Keratinocyte (primary cell): Measurements from ENCODE around the gene SPR.

ENCODE experiments used
- CTCF ChIP-seq, 3 experiments: IDR thresholded peaks in 1 of 3; conservative IDR thresholded peaks in 1 of 3; optimal IDR thresholded peaks in 1 of 3; 2 replicates in 2 of 3; 3 replicates in 1 of 3; pipeline versions ENCODE3 to v1.5.1; 2011; ENCODE audit warnings: low read length in 3 of 3, mild to moderate bottlenecking in 3 of 3, moderate library complexity in 2 of 3, control low read depth in 1 of 3, inconsistent platforms in 1 of 3; ENCODE audit not compliant: insufficient read depth in 2 of 3; ENCODE audit errors: extremely low read depth in 1 of 3
- EZH2 ChIP-seq: IDR thresholded peaks from one replicate; pipeline ENCODE4 v1.6.1; 2012; ENCODE audit warnings: inconsistent platforms, mild to moderate bottlenecking, low read length, moderate library complexity

DNA sequence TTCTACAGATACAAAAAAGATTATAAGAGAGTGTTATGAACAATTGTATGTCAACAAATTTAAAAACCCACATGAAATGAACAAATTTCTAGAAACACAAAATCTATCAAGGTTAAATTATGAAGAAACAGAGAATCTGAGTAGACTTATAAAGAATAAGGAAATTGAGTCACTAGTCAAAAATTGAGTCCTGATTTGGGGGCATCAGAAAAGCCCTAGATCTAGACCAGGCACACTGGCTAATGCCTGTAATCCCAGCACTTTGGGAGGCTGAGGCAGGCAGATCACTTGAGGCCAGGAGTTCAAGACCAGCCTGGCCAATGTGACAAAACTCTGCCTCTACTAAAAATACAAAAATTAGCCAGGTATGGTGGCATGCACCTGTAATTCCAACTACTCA lies 15.3 kb upstream of the SPR start:
- no peak for TF ChIP-seq CTCF (optimal IDR thresholded peaks at IDR 0.05 in 1 of 3, IDR thresholded peaks at IDR 0.05 in 1 of 3, conservative IDR thresholded peaks at IDR 0.05 in 1 of 3; ENCODE audit: extremely low read depth in 1 of 3, insufficient read depth in 2 of 3, low read length in 3 of 3)
- TF ChIP-seq EZH2 = no peak
